A673 (cell line): ENCODE results near the gene GPR3.

ENCODE experiments used
- CTCF ChIP-seq: fragments of 300-800, 200-600 bp; sonication (generic); conservative IDR thresholded peaks from 2 replicates; pipeline ENCODE4 v1.5.1; 2017; ENCODE audit warnings: low read depth, mild to moderate bottlenecking, antibody characterized with exemption, low read length, moderate library complexity, mixed read lengths
- EZH2 ChIP-seq: fragments of 200-600 bp; sonication (generic); IDR thresholded peaks from 2 replicates; pipeline ENCODE4 v1.6.1; 2017; ENCODE audit warnings: borderline replicate concordance, low read depth, mild to moderate bottlenecking, mixed read lengths, antibody characterized with exemption, low read length; ENCODE audit not compliant: poor library complexity, severe bottlenecking

DNA sequence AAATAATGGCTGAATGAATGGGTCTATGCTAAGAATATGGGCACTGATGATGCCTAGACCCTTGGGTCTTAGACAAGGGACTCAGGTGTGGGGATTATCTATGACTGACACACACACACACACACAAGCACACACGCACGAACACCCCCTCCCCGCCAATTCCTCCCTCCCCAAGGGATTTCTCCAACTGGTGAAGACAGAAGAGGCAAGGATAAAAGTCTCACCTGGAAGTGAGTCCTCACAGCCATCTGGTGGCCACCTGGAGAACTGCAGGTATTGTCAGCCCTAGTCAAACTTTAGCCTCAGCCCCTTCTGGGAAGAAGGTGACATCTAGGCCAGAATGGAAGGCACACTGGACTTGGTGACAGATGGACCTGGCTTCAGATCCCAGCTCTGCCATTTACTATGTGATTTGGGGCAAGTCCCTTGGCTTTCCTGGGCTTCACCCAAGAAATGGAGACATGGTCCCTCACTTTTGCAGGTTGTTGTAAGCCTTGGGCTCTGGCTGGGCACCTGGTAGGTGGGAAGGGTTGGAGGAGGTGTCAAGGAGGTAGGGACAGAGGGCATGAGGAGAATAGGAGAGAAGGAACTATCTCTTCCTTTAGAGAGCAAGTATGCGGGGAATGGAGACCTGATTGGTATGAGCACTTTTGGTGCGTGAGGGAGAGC, 4.0 kb upstream of the GPR3 start:
- TF ChIP-seq CTCF (peak; percentile 89), EZH2 (no peak)
